ENCODE data around the gene KLK3.

DNA sequence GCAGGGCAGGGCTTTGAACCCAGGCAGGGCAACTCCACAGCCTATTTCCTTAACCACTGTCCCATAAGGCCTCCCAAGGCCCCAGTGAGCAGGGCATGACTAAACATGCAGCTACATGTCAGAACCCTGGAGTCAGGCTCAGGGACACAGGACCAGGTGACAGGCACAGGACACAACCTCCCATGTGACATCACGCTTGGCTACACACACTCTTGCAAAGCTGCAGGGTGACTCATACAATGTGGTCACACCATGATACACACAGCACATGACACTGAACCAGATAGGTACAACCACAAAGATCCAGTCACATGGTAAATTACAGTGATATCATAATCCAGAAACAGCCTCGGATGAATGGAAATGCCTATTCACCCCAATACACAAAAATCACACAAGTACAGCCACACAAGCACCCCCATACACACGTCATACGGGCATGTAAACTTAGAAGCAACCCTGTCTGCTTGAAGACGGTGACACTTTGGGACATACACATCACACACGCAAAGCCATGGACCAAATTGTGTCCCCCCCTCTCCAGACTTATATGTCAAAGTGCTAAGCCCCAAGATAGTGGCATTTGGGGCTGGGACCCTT lies 42.0 kb downstream of the KLK3 start:
- TF ChIP-seq TAF1 (IDR thresholded peaks at IDR 0.05; ENCODE audit: low read depth) (no peak), EP300 (IDR thresholded peaks at IDR 0.05; ENCODE audit: borderline replicate concordance) (no peak), TEAD4 (IDR thresholded peaks at IDR 0.05) (no peak), ZBTB7A (IDR thresholded peaks at IDR 0.05; ENCODE audit: low read depth) (no peak), TCF12 (IDR thresholded peaks at IDR 0.05; ENCODE audit: low read depth) (no peak), RAD21 (IDR thresholded peaks at IDR 0.05; ENCODE audit: low read depth) (no peak), CEBPB (IDR thresholded peaks at IDR 0.05) (no peak)
- TF ChIP-seq, protein P1, sequence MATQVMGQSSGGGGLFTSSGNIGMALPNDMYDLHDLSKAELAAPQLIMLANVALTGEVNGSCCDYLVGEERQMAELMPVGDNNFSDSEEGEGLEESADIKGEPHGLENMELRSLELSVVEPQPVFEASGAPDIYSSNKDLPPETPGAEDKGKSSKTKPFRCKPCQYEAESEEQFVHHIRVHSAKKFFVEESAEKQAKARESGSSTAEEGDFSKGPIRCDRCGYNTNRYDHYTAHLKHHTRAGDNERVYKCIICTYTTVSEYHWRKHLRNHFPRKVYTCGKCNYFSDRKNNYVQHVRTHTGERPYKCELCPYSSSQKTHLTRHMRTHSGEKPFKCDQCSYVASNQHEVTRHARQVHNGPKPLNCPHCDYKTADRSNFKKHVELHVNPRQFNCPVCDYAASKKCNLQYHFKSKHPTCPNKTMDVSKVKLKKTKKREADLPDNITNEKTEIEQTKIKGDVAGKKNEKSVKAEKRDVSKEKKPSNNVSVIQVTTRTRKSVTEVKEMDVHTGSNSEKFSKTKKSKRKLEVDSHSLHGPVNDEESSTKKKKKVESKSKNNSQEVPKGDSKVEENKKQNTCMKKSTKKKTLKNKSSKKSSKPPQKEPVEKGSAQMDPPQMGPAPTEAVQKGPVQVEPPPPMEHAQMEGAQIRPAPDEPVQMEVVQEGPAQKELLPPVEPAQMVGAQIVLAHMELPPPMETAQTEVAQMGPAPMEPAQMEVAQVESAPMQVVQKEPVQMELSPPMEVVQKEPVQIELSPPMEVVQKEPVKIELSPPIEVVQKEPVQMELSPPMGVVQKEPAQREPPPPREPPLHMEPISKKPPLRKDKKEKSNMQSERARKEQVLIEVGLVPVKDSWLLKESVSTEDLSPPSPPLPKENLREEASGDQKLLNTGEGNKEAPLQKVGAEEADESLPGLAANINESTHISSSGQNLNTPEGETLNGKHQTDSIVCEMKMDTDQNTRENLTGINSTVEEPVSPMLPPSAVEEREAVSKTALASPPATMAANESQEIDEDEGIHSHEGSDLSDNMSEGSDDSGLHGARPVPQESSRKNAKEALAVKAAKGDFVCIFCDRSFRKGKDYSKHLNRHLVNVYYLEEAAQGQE (IDR thresholded peaks at IDR 0.05; ENCODE audit: low read depth) = no peak
- TF ChIP-seq, protein P2, sequence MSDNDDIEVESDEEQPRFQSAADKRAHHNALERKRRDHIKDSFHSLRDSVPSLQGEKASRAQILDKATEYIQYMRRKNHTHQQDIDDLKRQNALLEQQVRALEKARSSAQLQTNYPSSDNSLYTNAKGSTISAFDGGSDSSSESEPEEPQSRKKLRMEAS (IDR thresholded peaks at IDR 0.05) = no peak

All from Ishikawa (cell line).